Mucosa of stomach (tissue), 1 donor: ENCODE measurements around the gene MRM3.
"Not testable (repeated sequence)": the region's sequence is repeated elsewhere in the genome, so short reads cannot be mapped to it uniquely, and the experiment has no call there.

Experiments
- H3K27me3 ChIP-seq: one replicate; pipeline ENCODE4 v1.7.0; 2013; ENCODE audit warnings: mild to moderate bottlenecking, low read length; ENCODE audit not compliant: control insufficient read depth, insufficient read depth
- H3K36me3 ChIP-seq: one replicate; pipeline ENCODE4 v1.7.0; 2013; ENCODE audit warnings: low read length; ENCODE audit not compliant: control insufficient read depth, insufficient read depth
- H3K4me1 ChIP-seq: one replicate; pipeline ENCODE4 v1.7.0; 2013; ENCODE audit warnings: mild to moderate bottlenecking, low read length; ENCODE audit not compliant: control insufficient read depth, insufficient read depth
- H3K4me3 ChIP-seq: one replicate; pipeline ENCODE4 v1.7.0; 2013; ENCODE audit warnings: low read length
- H3K9ac ChIP-seq: one replicate; pipeline ENCODE4 v1.7.0; 2013; ENCODE audit warnings: mild to moderate bottlenecking, low read length, moderate library complexity
- H3K9me3 ChIP-seq: one replicate; pipeline ENCODE4 v1.7.0; 2013; ENCODE audit warnings: mild to moderate bottlenecking, low read length, moderate library complexity; ENCODE audit not compliant: control insufficient read depth
- donor health status: Pancreatic carcinoma.

The MRM3 gene

DNA sequence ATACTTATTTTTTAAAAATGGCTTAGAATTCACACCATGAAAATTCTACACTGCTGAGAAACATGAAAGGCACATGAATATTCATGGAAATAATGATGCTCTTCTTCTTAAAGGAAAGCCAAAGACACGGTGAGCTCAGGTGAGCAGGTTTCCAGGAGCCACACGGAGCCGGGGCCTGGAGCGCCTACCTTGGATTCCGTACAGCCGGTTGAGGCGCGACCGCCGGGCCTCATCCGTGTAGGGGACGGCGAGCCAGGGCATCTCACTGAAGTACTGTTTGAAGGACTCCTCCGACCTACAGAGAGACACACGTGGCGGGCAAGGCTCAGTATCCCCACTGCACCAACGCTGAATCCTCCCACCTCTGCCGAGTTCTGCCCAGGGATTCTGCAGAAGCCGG lies 37.1 kb downstream of the MRM3 start:
- H3K27me3 ChIP-seq = no peaks in the 10 kb centered on the region
- H3K36me3 ChIP-seq = no peaks in the 10 kb centered on the region
- H3K4me1 ChIP-seq = no peaks in the 10 kb centered on the region

DNA sequence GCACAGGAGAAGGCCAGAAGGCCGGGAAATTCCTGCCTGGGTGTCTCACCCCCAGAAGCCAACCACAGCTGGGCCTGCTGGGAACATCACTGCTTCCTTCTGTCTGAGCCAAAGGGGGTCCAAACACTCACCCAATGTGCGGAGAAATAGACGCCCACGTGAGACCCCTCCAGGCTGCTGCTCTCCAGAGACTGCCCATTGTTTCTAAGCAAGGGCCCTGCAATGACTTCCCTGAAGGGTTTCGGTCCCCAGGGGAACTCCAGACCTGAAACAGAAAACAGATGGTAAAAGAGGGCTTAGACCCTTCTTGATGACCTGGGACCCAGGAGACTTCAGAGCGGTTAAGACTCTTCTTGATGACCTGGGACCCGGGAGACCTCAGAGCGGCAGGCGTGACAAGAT lies 41.3 kb downstream of the MRM3 start:
- H3K36me3 ChIP-seq = no peaks in the 10 kb centered on the region
- no peak overlapping the region for H3K9ac ChIP-seq
- H3K4me3 ChIP-seq = no peak overlapping the region
- no peaks in the 10 kb centered on the region for H3K4me1 ChIP-seq
- H3K27me3 ChIP-seq = no peaks in the 10 kb centered on the region
- no peaks in the 10 kb centered on the region for H3K9me3 ChIP-seq

More for the DNA sequence above, 37.1 kb downstream of the MRM3 start:
- Histone ChIP-seq H3K4me3 (no peak overlapping the region), H3K9ac (no peak overlapping the region), H3K9me3 (no peaks in the 10 kb centered on the region)

DNA sequence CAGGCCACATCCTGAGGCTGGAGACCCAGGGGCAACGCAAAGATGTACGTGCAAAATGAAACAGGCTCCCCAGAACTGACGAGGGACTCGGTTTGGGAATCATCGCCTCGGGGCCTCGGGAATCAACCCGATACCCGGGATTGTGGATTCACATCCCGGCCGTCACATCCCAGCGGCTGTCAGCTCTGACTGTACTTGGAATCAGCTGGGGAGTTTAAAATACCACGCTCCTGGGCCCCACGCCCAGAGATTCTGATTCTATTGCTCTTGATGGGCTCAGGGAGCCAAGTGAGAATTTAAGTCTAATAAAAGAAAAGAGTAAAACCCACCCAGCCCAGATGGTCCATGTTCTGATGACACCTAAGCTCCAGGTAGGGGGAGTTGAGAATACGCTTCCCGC lies 42.2 kb downstream of the MRM3 start:
- no peak overlapping the region for H3K4me3 ChIP-seq
- no peaks in the 10 kb centered on the region for H3K9me3 ChIP-seq
- H3K27me3 ChIP-seq = no peaks in the 10 kb centered on the region
- H3K4me1 ChIP-seq = no peaks in the 10 kb centered on the region
- H3K9ac ChIP-seq = no peak overlapping the region
- no peaks in the 10 kb centered on the region for H3K36me3 ChIP-seq

DNA sequence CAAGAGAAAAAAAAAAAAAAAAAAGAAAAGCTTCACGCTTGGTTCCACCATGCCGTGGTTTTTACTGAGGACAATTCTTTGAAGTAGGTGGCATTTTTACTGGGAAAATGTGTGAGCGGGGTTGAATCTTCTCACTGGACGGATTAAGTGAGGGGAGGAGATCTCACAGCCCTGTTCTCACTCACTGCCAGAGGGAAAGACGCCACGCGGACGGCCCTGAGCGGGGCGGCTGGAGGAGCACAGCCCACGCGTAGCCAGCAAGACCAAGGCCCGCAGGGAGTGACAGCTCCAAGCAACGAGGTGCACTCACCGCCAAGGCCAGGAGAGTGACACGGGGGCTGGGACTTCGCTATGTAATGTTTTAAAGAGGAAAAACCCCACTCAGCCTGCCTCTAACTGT lies 43.1 kb downstream of the MRM3 start:
- no peaks in the 10 kb centered on the region for H3K4me1 ChIP-seq
- no peak overlapping the region for H3K9ac ChIP-seq
- no peak overlapping the region for H3K4me3 ChIP-seq
- H3K36me3 ChIP-seq = no peaks in the 10 kb centered on the region
- H3K27me3 ChIP-seq = no peaks in the 10 kb centered on the region
- H3K9me3 ChIP-seq = no peaks in the 10 kb centered on the region

DNA sequence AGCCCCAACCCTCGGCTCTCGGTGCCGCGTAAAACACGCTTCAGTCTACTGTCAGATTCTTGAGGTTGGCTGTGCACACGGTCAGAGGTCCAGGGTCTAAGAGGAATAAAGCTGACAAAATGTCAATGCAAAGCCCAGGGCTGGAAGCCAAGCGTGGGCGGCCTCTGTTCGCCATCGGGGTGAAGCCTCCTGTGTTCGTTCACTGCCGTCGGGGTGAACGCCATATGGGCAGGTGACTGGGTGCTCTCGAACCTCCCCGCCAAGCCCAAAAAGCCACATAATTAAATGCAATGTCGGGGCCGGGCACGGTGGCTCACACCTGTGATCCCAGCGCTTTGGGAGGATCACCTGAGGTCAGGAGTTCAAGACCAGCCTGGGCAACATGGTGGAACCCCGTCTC lies 44.6 kb downstream of the MRM3 start:
- Histone ChIP-seq H3K27me3 (no peaks in the 10 kb centered on the region), H3K9me3 (no peaks in the 10 kb centered on the region), H3K36me3 (no peaks in the 10 kb centered on the region), H3K4me1 (no peaks in the 10 kb centered on the region), H3K4me3 (no peak overlapping the region), H3K9ac (no peak overlapping the region)

DNA sequence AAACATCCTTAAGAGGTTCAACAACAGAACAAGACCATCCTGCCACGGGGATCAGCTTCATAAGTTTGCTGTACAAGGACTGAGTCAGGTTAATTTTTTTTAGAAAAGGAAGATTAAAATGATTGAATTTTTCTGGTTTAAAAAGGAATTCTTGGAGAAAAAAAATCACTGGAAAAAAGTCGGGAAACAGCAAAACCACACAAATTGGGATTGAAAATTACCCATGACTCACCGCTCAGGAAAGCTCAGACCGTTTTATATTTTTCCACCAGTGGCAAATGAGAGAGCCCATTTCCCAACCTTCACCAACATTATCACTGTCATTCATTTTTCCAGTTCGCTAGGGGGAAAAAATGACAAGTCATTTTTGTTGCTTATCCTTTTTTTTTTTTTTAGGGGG lies 46.6 kb downstream of the MRM3 start:
- Histone ChIP-seq H3K4me1 (no peaks in the 10 kb centered on the region), H3K27me3 (no peaks in the 10 kb centered on the region), H3K9me3 (no peaks in the 10 kb centered on the region), H3K9ac (no peak overlapping the region), H3K4me3 (no peak overlapping the region), H3K36me3 (no peaks in the 10 kb centered on the region)

DNA sequence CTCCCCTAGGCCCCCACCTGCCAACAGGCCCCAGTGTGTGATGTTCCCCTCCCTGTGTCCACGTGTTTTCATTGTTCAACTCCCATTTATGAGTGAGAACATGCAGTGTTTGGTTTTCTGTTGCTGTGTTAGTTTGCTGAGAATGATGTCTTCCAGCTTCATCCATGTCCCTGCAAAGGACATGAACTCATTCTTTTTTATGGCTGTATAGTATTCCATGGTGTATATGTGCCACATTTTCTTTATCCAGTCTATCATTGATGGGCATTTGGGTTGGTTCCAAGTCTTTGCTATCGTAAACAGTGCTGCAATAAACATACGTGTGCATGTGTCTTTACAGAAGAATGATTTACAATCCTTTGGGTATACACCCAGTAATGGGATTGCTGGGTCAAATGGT lies 47.5 kb downstream of the MRM3 start:
- not testable (repeated sequence) for H3K36me3 ChIP-seq, H3K4me3 ChIP-seq, H3K9ac ChIP-seq, H3K4me1 ChIP-seq, H3K9me3 ChIP-seq, H3K27me3 ChIP-seq

DNA sequence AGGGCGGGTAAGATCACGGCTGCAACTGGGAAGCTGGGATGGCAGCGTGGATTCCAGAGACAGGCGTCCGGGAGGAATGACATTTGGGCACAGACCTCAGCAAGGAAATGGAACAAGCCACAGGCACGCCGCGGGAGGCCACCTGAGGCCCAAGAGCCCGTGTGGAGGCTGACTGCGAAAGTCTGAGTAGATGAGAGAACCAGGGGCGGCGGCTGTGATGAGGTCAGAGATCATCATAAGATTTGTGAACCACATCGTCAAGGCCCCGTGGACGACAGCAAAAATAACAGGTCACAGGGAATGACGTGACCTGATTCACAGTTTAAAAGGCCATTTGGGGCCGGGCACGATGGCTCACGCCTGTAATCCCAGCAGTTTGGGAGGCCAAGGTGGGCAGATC lies 48.2 kb downstream of the MRM3 start:
- Histone ChIP-seq H3K4me1 (no peaks in the 10 kb centered on the region), H3K36me3 (no peaks in the 10 kb centered on the region), H3K9me3 (no peaks in the 10 kb centered on the region), H3K4me3 (no peak overlapping the region), H3K9ac (no peak overlapping the region), H3K27me3 (no peaks in the 10 kb centered on the region)

DNA sequence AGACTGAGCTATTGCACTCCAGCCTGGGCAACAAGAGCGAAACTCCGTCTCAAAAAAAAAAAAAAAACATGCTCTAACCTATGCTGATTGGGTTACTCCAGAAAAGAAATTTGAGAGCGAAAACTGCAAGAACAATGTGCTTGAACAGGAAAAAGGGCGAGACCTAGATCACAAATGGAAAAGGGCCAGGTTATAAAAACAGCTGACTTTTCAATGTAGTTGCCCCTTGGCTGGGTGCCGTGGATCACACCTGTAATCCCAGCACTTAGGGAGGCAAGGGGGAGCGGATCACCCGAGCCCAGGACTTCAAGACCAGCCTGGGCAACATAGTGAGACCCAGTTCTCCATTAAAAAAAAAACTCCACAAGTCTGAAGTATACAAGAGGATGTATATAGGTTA lies 48.8 kb downstream of the MRM3 start:
- H3K9ac ChIP-seq = no peak overlapping the region
- no peaks in the 10 kb centered on the region for H3K27me3 ChIP-seq
- no peaks in the 10 kb centered on the region for H3K36me3 ChIP-seq
- no peaks in the 10 kb centered on the region for H3K4me1 ChIP-seq
- H3K4me3 ChIP-seq = no peak overlapping the region
- H3K9me3 ChIP-seq = no peaks in the 10 kb centered on the region

DNA sequence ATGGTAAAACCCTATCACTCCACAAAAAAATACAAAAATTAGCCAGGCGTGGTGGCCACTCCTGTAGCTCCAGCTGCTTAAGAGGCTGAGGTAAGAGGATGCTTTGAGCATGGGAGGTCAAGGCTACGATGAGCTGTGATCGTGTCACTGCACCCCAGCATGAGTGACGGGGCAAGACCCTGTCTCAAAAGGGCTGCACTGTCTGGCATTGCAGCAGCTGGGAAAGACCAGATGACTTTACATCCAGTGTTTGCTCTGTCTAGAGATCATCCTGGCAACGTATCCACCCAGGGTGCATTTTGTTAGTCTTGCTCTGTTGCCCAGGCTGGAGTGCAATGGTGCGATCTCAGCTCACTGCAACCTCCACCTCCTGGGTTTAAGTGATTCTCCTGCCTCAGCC lies 52.0 kb downstream of the MRM3 start:
- Histone ChIP-seq H3K4me1 (no peaks in the 10 kb centered on the region), H3K27me3 (no peaks in the 10 kb centered on the region), H3K4me3 (no peak overlapping the region), H3K36me3 (no peaks in the 10 kb centered on the region), H3K9me3 (no peaks in the 10 kb centered on the region), H3K9ac (no peak overlapping the region)

DNA sequence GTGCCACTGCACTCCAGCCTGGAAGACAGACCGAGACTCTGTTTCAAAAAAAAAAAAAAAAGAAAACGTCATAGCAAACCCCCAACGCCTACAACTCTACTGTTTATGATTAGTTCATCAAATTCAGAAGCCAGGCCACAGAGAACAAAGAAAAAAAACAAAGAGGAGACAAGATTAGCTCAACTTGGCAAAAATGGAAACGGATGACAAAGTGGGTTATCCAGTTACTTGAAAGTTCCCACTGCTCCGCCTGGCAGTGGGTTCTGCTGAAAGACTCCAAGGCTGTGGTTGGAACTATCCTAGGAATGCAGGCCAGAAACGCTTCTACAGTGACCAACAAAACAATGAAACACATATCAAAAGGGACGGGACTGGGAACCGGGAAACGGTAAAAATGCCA lies 53.1 kb downstream of the MRM3 start:
- Histone ChIP-seq H3K4me3 (no peak overlapping the region), H3K27me3 (no peaks in the 10 kb centered on the region), H3K4me1 (no peaks in the 10 kb centered on the region)

DNA sequence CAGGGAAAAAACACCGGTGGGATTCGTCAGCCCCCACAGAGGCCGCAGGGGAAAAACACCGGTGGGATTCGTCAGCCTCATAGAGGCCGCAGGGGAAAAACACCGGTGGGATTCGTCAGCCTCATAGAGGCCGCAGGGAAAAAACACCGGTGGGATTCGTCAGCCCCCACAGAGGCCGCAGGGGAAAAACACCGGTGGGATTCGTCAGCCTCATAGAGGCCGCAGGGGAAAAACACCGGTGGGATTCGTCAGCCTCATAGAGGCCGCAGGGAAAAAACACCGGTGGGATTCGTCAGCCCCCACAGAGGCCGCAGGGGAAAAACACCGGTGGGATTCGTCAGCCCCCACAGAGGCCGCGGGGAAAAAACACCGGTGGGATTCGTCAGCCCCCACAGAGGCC lies 53.6 kb downstream of the MRM3 start:
- not testable (repeated sequence) for H3K27me3 ChIP-seq, H3K9ac ChIP-seq, H3K9me3 ChIP-seq, H3K4me3 ChIP-seq, H3K36me3 ChIP-seq, H3K4me1 ChIP-seq

More for the DNA sequence above, 53.1 kb downstream of the MRM3 start:
- Histone ChIP-seq H3K9ac (no peak overlapping the region), H3K9me3 (no peaks in the 10 kb centered on the region), H3K36me3 (no peaks in the 10 kb centered on the region)

DNA sequence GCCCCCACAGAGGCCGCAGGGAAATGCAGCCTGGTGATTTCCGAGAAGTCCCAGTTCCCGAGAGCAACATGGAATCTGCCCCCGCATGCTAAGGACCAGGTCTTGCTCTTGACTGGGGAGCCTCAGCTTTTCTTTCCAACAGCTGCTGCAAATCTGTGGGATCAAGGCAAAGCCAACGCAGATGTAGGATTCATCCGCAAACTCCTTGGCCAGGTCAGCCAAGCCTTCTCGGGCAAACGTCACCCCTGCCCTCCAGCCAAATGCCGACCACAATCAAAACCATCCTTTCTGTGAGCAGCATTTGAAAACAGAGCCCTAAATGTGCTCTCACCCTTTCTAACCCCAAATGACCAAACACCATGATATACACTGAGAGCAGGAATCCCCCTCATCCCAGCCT lies 54.0 kb downstream of the MRM3 start:
- H3K9me3 ChIP-seq = no peaks in the 10 kb centered on the region
- H3K27me3 ChIP-seq = no peaks in the 10 kb centered on the region
- H3K4me3 ChIP-seq = no peak overlapping the region
- no peak overlapping the region for H3K9ac ChIP-seq
- H3K36me3 ChIP-seq = no peaks in the 10 kb centered on the region
- no peaks in the 10 kb centered on the region for H3K4me1 ChIP-seq
